A549 (cell line): Measurements from ENCODE around the gene DEPDC5. TPM values are rescaled to one million over a fixed set of nuclear protein-coding genes. Genes with fewer than 3 reads are reported as not detected.

Source experiments
- ATAC-seq, 2 experiments: fragments of 200-7000 bp in 1 of 2; fragments of >200 bp in 1 of 2; cut with Nextera tagmentation in 1 of 2; cut with Tn5 transposase in 1 of 2; 3 replicates each; pipeline versions ENCODE4 v1.8.0 to v1.9.1; 2018 to 2020; ENCODE audit warnings: mild to moderate bottlenecking in 1 of 2, moderate library complexity in 1 of 2
- CTCF ChIA-PET: fragments of 300-600 bp; sonication (Branson Sonifier 250); formaldehyde crosslinking; extraction: SDS; loops from one replicate; lab custom pipeline; 2021; ENCODE audit warnings: antibody characterized with exemption, inconsistent platforms; lab: Yijun Ruan, JAX
- POLR2A ChIA-PET: fragments of 350-600 bp; formaldehyde crosslinking; extraction: SDS; loops from one replicate; lab custom pipeline; 2021; ENCODE audit warnings: antibody characterized with exemption, inconsistent platforms; lab: Yijun Ruan, JAX
- DNase-seq, 2 experiments: peaks; one replicate each; pipeline versions ENCODE4 v3.0.0 to v3.0.0-alpha.2; 2011 to 2016; ENCODE audit warnings: low read depth in 1 of 2, low spot score in 1 of 2
- FAIRE-seq: peaks from 2 replicates; lab custom pipeline; 2011; peaks lifted over from hg19 to GRCh38; lab: Jason Lieb, UNC
- H3K27ac ChIP-seq, 2 experiments: fragments of >200 bp; sonication (Bioruptor Twin); formaldehyde crosslinking; 3 replicates each; pipeline ENCODE4 v1.5.1; 2016 to 2017
- H3K4me1 ChIP-seq: fragments of >200 bp; sonication (Bioruptor Twin); formaldehyde crosslinking; 3 replicates; pipeline ENCODE4 v1.6.1; 2016
- H3K4me2 ChIP-seq: fragments of >200 bp; sonication (Bioruptor Twin); formaldehyde crosslinking; 3 replicates; pipeline ENCODE4 v1.6.1; 2016
- H3K4me3 ChIP-seq: fragments of >200 bp; sonication (Bioruptor Twin); formaldehyde crosslinking; 3 replicates; pipeline ENCODE4 v1.5.1; 2016
- H3K9me3 ChIP-seq: fragments of >200 bp; sonication (Bioruptor Twin); formaldehyde crosslinking; 3 replicates; pipeline ENCODE4 v1.6.1; 2016
- ATOH8 ChIP-seq: fragments of 250-450 bp; sonication (Bioruptor Pico); IDR thresholded peaks from 2 replicates; pipeline ENCODE4 v1.5.0; 2020; ENCODE audit warnings: low read depth, mild to moderate bottlenecking, moderate library complexity
- BCL3 ChIP-seq: fragments of >200 bp; sonication (Bioruptor Twin); formaldehyde crosslinking; IDR thresholded peaks from 3 replicates; pipeline ENCODE4 v1.6.1; 2016
- CBX2 ChIP-seq: fragments of 200-600 bp; sonication (generic); IDR thresholded peaks from 2 replicates; pipeline ENCODE4 v1.6.1; 2016; ENCODE audit warnings: low read depth, mild to moderate bottlenecking, borderline replicate concordance
- CBX8 ChIP-seq: fragments of 200-600 bp; sonication (generic); IDR thresholded peaks from 2 replicates; pipeline ENCODE4 v1.6.1; 2016
- CEBPB ChIP-seq, 2 experiments: fragments of >200 bp in 1 of 2; sonication (Bioruptor Twin) in 1 of 2; formaldehyde crosslinking in 1 of 2; IDR thresholded peaks; 2 replicates each; pipeline ENCODE4 v1.6.1; 2012 to 2016
- CHD4 ChIP-seq: fragments of 200-600 bp; sonication (generic); IDR thresholded peaks from 2 replicates; pipeline ENCODE4 v1.6.1; 2016; ENCODE audit warnings: antibody characterized with exemption, mild to moderate bottlenecking, borderline replicate concordance
- CTCF ChIP-seq: fragments of >200 bp; sonication (Bioruptor Twin); formaldehyde crosslinking; IDR thresholded peaks from 3 replicates; pipeline ENCODE4 v1.5.1; 2016
- E2F6 ChIP-seq: IDR thresholded peaks from 2 replicates; pipeline ENCODE4 v1.6.1; 2012; ENCODE audit warnings: low read depth, borderline replicate concordance
- FOSL2 ChIP-seq, 2 experiments: fragments of 450-650 bp in 1 of 2; fragments of >200 bp in 1 of 2; sonication (Bioruptor Twin) in 1 of 2; formaldehyde crosslinking; IDR thresholded peaks; 2 replicates each; pipeline versions ENCODE4 v1.5.0 to v1.6.1; 2016 to 2020; ENCODE audit warnings: mild to moderate bottlenecking in 1 of 2, moderate library complexity in 1 of 2
- FOXS1 ChIP-seq: fragments of 250-450 bp; sonication (Bioruptor Pico); IDR thresholded peaks from 2 replicates; pipeline ENCODE4 v1.5.0; 2020; ENCODE audit warnings: mild to moderate bottlenecking, moderate library complexity
- HDAC2 ChIP-seq: fragments of 200-600 bp; sonication (generic); IDR thresholded peaks from 2 replicates; pipeline ENCODE4 v1.6.1; 2016
- HES2 ChIP-seq: fragments of >200 bp; sonication (Bioruptor Twin); formaldehyde crosslinking; IDR thresholded peaks from 2 replicates; pipeline ENCODE4 v1.6.1; 2016
- HMGXB4 ChIP-seq: fragments of 250-450 bp; sonication (Bioruptor Pico); IDR thresholded peaks from 2 replicates; pipeline ENCODE4 v1.5.0; 2021; ENCODE audit warnings: mild to moderate bottlenecking, moderate library complexity, borderline replicate concordance
- HOXB13 ChIP-seq: fragments of 250-450 bp; sonication (Bioruptor Pico); IDR thresholded peaks from 2 replicates; pipeline ENCODE4 v1.5.0; 2020; ENCODE audit warnings: low read depth, mild to moderate bottlenecking, moderate library complexity
- JUN ChIP-seq, 2 experiments: fragments of >200 bp; sonication (Bioruptor Twin); formaldehyde crosslinking; IDR thresholded peaks; 2 replicates in 1 of 2; 3 replicates in 1 of 2; pipeline ENCODE4 v1.6.1; 2016 to 2017
- JUNB ChIP-seq: fragments of >200 bp; sonication (Bioruptor Twin); formaldehyde crosslinking; IDR thresholded peaks from 2 replicates; pipeline ENCODE4 v1.6.1; 2016
- MAFK ChIP-seq: fragments of 450-650 bp; IDR thresholded peaks from 2 replicates; pipeline ENCODE4 v1.6.1; 2014; ENCODE audit not compliant: partially characterized antibody
- NR3C1 ChIP-seq: fragments of >200 bp; sonication (Bioruptor Twin); formaldehyde crosslinking; IDR thresholded peaks from 3 replicates; pipeline ENCODE4 v1.6.1; 2017
- RAD21 ChIP-seq, 2 experiments: fragments of >200 bp in 1 of 2; sonication (Bioruptor Twin) in 1 of 2; formaldehyde crosslinking in 1 of 2; IDR thresholded peaks in 1 of 2; conservative IDR thresholded peaks in 1 of 2; 2 replicates in 1 of 2; 3 replicates in 1 of 2; pipeline ENCODE4 v1.6.1; 2012 to 2018; ENCODE audit warnings: inconsistent platforms in 1 of 2
- RARB ChIP-seq: fragments of 250-450 bp; sonication (Bioruptor Pico); IDR thresholded peaks from 2 replicates; pipeline ENCODE4 v1.8.0; 2021; ENCODE audit warnings: mild to moderate bottlenecking, moderate library complexity
- RCOR1 ChIP-seq: fragments of 150-350 bp; IDR thresholded peaks from 2 replicates; pipeline ENCODE4 v1.6.1; 2014; ENCODE audit warnings: antibody characterized with exemption, low read length, low read depth
- RFX5 ChIP-seq: fragments of 450-650 bp; IDR thresholded peaks from 2 replicates; pipeline ENCODE4 v1.7.1; 2014; ENCODE audit warnings: antibody characterized with exemption, mild to moderate bottlenecking, moderate library complexity
- SMC3 ChIP-seq: fragments of >200 bp; sonication (Bioruptor Twin); formaldehyde crosslinking; IDR thresholded peaks from 3 replicates; pipeline ENCODE4 v1.6.1; 2018; ENCODE audit warnings: inconsistent platforms
- TP53 ChIP-seq: fragments of 250-450 bp; sonication (Bioruptor Pico); IDR thresholded peaks from 2 replicates; pipeline ENCODE4 v1.5.0; 2021; ENCODE audit warnings: mild to moderate bottlenecking, moderate library complexity
- USF2 ChIP-seq: fragments of 450-650 bp; IDR thresholded peaks from 2 replicates; pipeline ENCODE4 v1.6.1; 2014; ENCODE audit warnings: antibody characterized with exemption
- ZNF302 ChIP-seq: fragments of 250-450 bp; sonication (Bioruptor Pico); IDR thresholded peaks from 2 replicates; pipeline ENCODE4 v1.9.0; 2021; ENCODE audit warnings: inconsistent platforms, mild to moderate bottlenecking, moderate library complexity
- WGBS: methylation state at CpG from one replicate; pipeline ENCODE4 v1.1.6; 2017; ENCODE audit errors: missing lambda C conversion rate; 5-methylcytosine and 5-hydroxymethylcytosine counted together
- polyA plus RNA-seq, 4 experiments: library from polyadenylated mRNA; depleted of rRNA in 3 of 4; stranded (reverse); fragments of >200 nt; fragmentation: RNase III in 1 of 4; extraction: RNeasy Plus Mini Kit Qiagen cat#74134 plus additional on column Dnase treatment in 1 of 4; gene quantifications; 2 replicates in 3 of 4; 3 replicates in 1 of 4; pipeline ENCODE4 v1.2.3, GENCODE V29; 2011 to 2017

The DEPDC5 gene
- polyA plus RNA-seq, 2 of the 4 experiments (the other 2 are of a cell fraction) = 4.4 to 10.1 TPM

GRCh38 chr22:31922534-31922933 is 168.7 kb downstream of the DEPDC5 start:
- ChIA-PET CTCF (interaction anchor here (1.0 kb wide), 1 partner anchor 57 kb away, joined by 3 read pairs; no protein-coding TSS in a partner anchor), POLR2A (no interaction called here)
- Histone ChIP-seq H3K4me3 (no peak overlapping the region), H3K9me3 (no peaks in the 10 kb centered on the region), H3K4me1 (no peaks in the 10 kb centered on the region), H3K27ac (no peak overlapping the region), H3K4me2 (no peak overlapping the region)
- no peak for DNase-seq
- 80% methylated on average over 6 of the region's 6 CpGs for whole genome bisulfite sequencing
- no peak for ATAC-seq
- FAIRE-seq = no peak
- no peak for TF ChIP-seq TP53 (CRISPR knock-in tag)
- no peak for TF ChIP-seq ZNF302 (CRISPR knock-in tag)
- TF ChIP-seq CTCF = no peak
- TF ChIP-seq HMGXB4 (CRISPR knock-in tag) = no peak
- no peak for TF ChIP-seq CHD4
- TF ChIP-seq FOXS1 (CRISPR knock-in tag) = no peak
- TF ChIP-seq HDAC2 = no peak
- TF ChIP-seq CEBPB (IDR thresholded peaks at IDR 0.05) = no peak
- no peak for TF ChIP-seq CBX2
- TF ChIP-seq RAD21 (conservative IDR thresholded peaks at IDR 0.05 in 1 of 2, IDR thresholded peaks at IDR 0.05 in 1 of 2) = no peak
- no peak for TF ChIP-seq RCOR1

GRCh38 chr22:31923136-31923535 is 169.3 kb downstream of the DEPDC5 start:
- no peaks in the 10 kb centered on the region for H3K4me1 ChIP-seq
- no peak overlapping the region for H3K4me3 ChIP-seq
- no peak for TF ChIP-seq HOXB13 (CRISPR knock-in tag)
- no peak for TF ChIP-seq JUNB
- no peak for TF ChIP-seq BCL3
- TF ChIP-seq MAFK = no peak
- no peak for TF ChIP-seq JUN (IDR thresholded peaks at IDR 0.05)
- no peak for TF ChIP-seq E2F6
- TF ChIP-seq RCOR1 = no peak
- TF ChIP-seq CBX8 = no peak
- TF ChIP-seq USF2 = no peak
- TF ChIP-seq CTCF = no peak
- TF ChIP-seq HDAC2 = no peak
- TF ChIP-seq NR3C1 = no peak
- no peak for TF ChIP-seq FOSL2 (IDR thresholded peaks at IDR 0.05)
- no peak for TF ChIP-seq FOSL2 (CRISPR knock-in tag; IDR thresholded peaks at IDR 0.05)
- no peak for TF ChIP-seq RFX5
- TF ChIP-seq SMC3 = no peak
- no peak for TF ChIP-seq HES2
- TF ChIP-seq RARB (CRISPR knock-in tag) = no peak
- TF ChIP-seq ATOH8 (CRISPR knock-in tag) = no peak
- TF ChIP-seq ZNF302 (CRISPR knock-in tag) = no peak
- no peaks in the 10 kb centered on the region for H3K9me3 ChIP-seq
- DNase-seq (no peak), ATAC-seq (no peak), FAIRE-seq (no peak)
- POLR2A ChIA-PET = no interaction called here
- H3K4me2 ChIP-seq = no peak overlapping the region
- H3K27ac ChIP-seq = no peak overlapping the region
- 69% methylated on average over 5 of the region's 5 CpGs for WGBS
- CTCF ChIA-PET = no interaction called here
